Measurements from ENCODE around the gene NLGN1.
"Not testable (repeated sequence)": the region's sequence is repeated elsewhere in the genome, so short reads cannot be mapped to it uniquely, and the experiment has no call there.

Gene NLGN1

GRCh38 chr3:174191895-174192294 lies 794.4 kb downstream of the NLGN1 start:
- DNase-seq: no peak

- DNase-seq: no peak
Observed at GRCh38 chr3:174192471-174192870, 794.9 kb downstream of the NLGN1 start.

GRCh38 chr3:174193604-174194003 lies 796.1 kb downstream of the NLGN1 start:
- DNase-seq: no peak

- no peak for DNase-seq
Observed at GRCh38 chr3:174197416-174197815, 799.9 kb downstream of the NLGN1 start.

GRCh38 chr3:174198199-174198598 lies 800.7 kb downstream of the NLGN1 start:
- no peak for DNase-seq

- DNase-seq: no peak
Observed at GRCh38 chr3:174199696-174200095, 802.2 kb downstream of the NLGN1 start.

GRCh38 chr3:174202116-174202515 lies 804.6 kb downstream of the NLGN1 start:
- no peak for DNase-seq

- no peak for DNase-seq
Observed at GRCh38 chr3:174202561-174202960, 805.0 kb downstream of the NLGN1 start.

- DNase-seq: no peak
Observed at GRCh38 chr3:174204765-174205164, 807.2 kb downstream of the NLGN1 start.

- no peak for DNase-seq
Observed at GRCh38 chr3:174206607-174207192, 809.2 kb downstream of the NLGN1 start.

- DNase-seq: no peak
Observed at GRCh38 chr3:174208161-174208560, 810.6 kb downstream of the NLGN1 start.

- not testable (repeated sequence) for DNase-seq
Observed at GRCh38 chr3:174211896-174212295, 814.4 kb downstream of the NLGN1 start.

GRCh38 chr3:174215456-174215855 lies 817.9 kb downstream of the NLGN1 start:
- no peak for DNase-seq

GRCh38 chr3:174216019-174216418 lies 818.5 kb downstream of the NLGN1 start:
- DNase-seq: no peak

- DNase-seq: no peak
Observed at GRCh38 chr3:174216946-174217718, 819.6 kb downstream of the NLGN1 start.

- DNase-seq: no peak
Observed at GRCh38 chr3:174218016-174218415, 820.5 kb downstream of the NLGN1 start.

GRCh38 chr3:174219738-174220137 lies 822.2 kb downstream of the NLGN1 start:
- no peak for DNase-seq

GRCh38 chr3:174220775-174221554 lies 823.4 kb downstream of the NLGN1 start:
- DNase-seq: no peak

- no peak for DNase-seq
Observed at GRCh38 chr3:174223042-174223441, 825.5 kb downstream of the NLGN1 start.

GRCh38 chr3:174223626-174224025 lies 826.1 kb downstream of the NLGN1 start:
- no peak for DNase-seq

- DNase-seq: no peak
Observed at GRCh38 chr3:174229916-174230315, 832.4 kb downstream of the NLGN1 start.

GRCh38 chr3:174232028-174232657 lies 834.6 kb downstream of the NLGN1 start:
- not testable (repeated sequence) for DNase-seq

GRCh38 chr3:174232658-174233429 lies 835.3 kb downstream of the NLGN1 start:
- no peak for DNase-seq

Measured in NCI-H526 (cell line).